Measurements from ENCODE around the gene TECTA.
"Not testable (repeated sequence)": the region's sequence is repeated elsewhere in the genome, so short reads cannot be mapped to it uniquely, and the experiment has no call there.

TECTA gene

DNA sequence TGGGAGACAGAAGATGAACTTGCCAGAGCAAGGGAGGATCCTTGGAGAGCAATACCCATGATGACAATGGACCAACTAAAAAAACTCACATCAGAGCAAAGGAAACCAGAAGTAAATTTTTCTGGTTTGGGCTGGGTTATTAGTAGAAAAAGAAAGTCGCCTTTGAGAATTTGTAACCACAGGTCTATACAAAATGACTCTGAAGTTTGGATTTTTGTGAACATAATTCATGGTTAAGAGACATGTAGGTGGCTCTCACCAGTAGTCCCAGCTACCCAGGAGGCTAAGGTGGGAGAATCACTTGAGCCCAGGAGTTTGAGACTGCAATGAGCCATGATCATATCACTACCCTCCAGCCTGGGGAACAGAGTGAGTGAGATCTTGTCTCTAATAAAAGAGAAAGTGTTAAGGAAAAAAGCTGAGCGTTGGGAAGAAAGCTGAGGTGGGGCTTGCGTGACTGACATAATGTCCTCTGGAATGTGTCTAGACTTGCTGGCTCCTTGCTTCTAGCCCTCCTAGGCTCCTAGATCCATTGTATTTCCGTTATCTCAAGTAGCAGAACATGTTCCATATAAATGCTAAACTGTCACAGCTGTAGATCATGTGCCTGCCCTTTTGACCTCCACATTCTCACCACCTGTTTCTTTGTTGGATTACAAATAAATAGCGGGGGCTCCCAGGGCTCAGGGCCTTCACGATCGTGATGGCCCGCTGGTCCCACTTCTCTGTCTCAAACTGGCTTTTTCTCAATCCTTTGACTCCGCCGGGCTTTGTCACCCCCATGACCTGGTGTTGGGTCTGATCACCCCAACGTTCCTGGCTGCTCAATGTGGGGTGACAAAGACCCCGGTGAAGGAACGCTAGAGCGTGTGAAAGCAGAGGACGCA is 135.3 kb downstream of the TECTA start:
- no peak for DNase-seq

DNA sequence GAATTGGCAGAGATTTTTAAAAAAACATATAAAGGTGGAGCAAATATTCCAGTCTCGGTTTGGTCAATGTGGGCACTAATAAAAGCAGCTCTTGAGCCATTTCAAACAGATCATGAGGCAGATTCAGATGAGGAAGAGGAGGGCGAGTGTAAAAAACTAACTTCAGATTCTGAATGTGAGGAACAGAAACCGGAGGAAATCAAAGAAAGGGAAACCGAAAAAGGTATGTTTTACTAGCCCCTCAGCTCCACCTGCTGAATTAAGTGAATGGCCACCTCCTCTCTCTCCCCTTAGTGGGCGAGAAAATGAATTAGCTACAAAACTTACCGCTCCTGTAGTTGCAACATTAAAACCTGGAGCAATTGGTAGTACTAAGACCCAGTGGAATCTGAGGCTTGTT is 136.2 kb downstream of the TECTA start:
- DNase-seq: not testable (repeated sequence)

DNA sequence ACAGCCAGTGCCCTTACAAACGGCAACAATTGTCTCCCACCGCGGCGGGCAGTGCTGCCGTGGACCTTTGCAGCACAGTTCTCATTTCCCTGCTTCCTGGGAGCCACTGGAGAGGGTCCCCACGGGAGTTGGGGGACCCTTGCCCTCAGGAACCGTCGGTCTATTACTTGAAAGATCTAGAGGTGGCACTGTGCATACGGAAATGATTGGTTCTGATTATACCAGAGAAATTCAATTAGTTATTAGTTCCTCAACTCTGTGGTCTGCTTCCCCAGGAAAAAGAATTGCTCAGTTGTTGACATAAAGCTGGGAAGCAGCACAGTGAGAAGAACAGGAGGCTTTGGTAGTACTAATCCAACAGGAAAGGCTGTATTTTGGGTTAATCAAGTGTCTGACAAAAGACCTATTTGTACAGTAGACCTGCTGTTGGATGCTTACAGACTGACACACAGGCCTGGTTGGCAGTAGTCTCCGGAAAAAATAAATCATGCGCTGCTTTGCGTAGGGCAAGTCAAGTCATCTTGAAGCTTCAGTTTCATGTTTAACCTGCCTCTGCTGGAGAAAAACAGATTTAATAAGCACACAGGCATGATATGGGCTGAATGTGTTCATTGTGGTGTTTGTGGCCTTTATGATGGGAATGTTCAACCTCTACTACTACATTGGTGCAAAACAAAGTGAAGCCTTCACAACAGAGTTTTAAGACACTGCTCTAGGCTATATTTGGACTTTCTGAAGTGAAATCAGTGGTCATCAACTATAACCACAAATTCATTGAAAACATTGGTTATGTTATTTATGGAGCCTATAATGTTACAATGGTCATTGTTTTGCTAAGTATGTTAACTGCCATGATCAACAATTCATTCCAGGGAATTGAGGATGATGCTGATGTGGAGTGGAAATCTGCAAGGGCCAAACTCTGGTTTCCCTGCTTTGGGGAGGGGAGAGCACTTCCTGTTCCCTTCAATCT is 136.9 kb downstream of the TECTA start:
- no peak for DNase-seq

DNA sequence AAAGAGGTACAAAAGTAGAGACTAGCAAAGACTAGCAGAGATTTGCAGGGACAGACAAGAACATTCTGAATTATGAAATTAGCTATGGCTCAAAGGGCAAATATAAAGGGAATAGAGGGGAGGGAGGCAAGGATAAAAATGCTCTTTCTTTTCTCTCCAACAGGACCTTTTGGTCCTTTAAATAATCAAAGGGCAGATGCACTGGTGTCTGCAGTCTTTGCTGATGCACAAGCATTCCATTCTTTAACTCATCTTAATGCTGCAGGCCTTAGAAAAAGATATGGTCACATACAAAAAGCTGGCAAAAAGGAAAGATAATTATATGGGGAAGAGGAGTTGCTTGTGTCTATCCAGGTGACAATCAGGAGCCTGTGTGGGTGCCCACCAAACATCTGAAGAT is 137.9 kb downstream of the TECTA start:
- DNase-seq: no peak

DNA sequence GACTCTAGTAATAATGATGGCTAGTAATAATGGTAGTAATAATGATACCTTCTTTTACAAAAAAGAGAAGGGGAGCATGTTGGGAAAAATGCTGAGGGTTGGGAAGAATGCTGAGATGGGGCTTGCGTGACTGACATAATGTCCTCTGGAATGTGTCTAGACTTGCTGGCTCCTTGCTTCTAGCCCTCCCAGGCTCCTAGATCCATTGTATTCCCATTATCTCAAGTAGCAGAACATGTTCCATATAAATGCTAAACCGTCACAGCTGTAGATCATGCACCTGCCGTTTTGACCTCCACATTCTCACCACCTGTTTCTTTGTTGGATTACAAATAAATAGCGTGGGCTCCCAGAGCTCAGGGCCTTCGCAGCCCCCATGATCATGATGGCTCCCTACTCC is 139.0 kb downstream of the TECTA start:
- DNase-seq: not testable (repeated sequence)

DNA sequence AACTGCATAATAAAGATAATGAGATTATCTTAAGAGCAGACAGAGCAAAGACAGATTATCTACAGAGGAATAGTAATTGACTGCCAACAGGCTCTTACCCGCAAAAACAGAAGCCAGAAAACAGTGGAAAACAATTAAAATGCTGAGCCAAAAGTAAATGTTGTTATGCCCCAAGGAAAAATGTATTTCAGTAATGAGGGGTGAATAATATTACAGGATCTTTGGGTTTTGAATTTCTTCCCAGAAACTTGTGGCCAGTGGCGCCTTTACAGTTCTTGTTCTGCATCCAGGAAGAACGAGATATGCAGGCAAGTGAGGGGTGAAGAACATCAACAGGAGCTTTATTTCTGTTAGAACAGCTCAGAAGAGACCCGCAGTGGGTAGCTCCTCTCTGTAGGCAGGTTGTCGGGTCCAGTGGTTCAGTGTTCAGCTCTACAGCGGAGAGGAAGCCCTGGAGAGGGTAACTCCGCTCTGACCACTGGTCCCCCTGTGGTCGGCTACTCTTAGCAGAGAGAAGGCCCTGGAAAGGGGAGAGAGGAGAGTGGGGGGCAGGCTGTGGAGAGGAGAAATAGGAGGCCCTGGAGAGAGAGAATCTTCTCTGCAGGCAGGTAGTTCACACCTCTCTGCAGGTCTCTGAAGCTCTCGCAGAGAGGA is 139.7 kb downstream of the TECTA start:
- no peak for DNase-seq

All from C1 segment of cervical spinal cord (tissue), 14 donors.